ENCODE measurements around the gene C1QL1.
A peak's percentile ranks its signal among the peaks of the same experiment; 100 is the strongest.

DNA sequence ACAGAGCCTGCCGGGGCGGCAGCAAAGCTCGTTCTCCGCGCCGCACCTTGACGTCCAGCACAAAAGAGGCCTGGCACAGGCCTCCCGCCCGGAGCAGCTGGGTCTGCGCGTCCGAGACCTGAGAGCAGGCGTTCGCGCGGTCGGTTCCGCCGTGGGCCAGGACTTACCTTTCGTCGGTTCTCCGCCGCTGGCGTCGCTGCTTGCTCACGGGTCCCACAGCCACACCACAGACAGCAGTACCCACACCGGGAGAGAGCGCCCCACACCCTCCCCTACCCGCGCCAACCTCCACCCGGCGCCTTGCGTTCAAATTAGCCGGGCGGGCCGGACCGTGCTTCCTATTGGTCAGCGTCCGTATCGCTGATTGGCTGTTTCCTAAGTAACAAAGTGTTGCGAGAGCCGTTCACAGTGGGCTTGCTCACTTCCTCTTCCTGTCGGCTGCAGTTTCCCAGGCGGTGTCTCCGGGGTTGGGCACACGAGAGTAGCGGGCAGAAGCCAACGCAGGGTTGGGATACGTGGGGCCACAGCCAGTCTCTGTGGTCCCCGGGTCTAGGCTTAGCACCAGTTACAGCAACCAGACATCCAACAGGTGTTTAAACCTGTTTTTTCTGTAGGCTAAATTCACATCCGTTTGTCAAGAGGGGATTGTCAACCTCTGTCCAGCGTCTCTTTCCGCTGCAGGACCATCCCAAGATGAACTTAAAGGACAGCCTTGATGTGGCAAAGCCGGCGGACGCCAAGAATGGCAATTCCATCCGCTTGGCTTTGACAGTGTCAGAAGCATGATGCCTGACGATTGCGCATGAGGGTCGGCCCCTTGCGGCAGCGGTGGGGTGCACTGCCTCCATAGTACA, 20.4 kb downstream of the C1QL1 start, which contains the start of gene KIF18B:
- TF ChIP-seq, protein P1, sequence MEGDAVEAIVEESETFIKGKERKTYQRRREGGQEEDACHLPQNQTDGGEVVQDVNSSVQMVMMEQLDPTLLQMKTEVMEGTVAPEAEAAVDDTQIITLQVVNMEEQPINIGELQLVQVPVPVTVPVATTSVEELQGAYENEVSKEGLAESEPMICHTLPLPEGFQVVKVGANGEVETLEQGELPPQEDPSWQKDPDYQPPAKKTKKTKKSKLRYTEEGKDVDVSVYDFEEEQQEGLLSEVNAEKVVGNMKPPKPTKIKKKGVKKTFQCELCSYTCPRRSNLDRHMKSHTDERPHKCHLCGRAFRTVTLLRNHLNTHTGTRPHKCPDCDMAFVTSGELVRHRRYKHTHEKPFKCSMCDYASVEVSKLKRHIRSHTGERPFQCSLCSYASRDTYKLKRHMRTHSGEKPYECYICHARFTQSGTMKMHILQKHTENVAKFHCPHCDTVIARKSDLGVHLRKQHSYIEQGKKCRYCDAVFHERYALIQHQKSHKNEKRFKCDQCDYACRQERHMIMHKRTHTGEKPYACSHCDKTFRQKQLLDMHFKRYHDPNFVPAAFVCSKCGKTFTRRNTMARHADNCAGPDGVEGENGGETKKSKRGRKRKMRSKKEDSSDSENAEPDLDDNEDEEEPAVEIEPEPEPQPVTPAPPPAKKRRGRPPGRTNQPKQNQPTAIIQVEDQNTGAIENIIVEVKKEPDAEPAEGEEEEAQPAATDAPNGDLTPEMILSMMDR (IDR thresholded peaks at IDR 0.05; ENCODE audit: low read length) = peak; percentile 18; the same call in 1 of the 2 replicates
- no peak for TF ChIP-seq EZH2 (IDR thresholded peaks at IDR 0.05; ENCODE audit: borderline replicate concordance, low read length)

Data from OCI-LY1 (cell line).